ENCODE results near the gene SLC25A39.
A peak's percentile ranks its signal among the peaks of the same experiment; 100 is the strongest.
"Not testable (repeated sequence)": the region's sequence is repeated elsewhere in the genome, so short reads cannot be mapped to it uniquely, and the experiment has no call there.

SLC25A39 gene, protein sequence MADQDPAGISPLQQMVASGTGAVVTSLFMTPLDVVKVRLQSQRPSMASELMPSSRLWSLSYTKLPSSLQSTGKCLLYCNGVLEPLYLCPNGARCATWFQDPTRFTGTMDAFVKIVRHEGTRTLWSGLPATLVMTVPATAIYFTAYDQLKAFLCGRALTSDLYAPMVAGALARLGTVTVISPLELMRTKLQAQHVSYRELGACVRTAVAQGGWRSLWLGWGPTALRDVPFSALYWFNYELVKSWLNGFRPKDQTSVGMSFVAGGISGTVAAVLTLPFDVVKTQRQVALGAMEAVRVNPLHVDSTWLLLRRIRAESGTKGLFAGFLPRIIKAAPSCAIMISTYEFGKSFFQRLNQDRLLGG

DNA sequence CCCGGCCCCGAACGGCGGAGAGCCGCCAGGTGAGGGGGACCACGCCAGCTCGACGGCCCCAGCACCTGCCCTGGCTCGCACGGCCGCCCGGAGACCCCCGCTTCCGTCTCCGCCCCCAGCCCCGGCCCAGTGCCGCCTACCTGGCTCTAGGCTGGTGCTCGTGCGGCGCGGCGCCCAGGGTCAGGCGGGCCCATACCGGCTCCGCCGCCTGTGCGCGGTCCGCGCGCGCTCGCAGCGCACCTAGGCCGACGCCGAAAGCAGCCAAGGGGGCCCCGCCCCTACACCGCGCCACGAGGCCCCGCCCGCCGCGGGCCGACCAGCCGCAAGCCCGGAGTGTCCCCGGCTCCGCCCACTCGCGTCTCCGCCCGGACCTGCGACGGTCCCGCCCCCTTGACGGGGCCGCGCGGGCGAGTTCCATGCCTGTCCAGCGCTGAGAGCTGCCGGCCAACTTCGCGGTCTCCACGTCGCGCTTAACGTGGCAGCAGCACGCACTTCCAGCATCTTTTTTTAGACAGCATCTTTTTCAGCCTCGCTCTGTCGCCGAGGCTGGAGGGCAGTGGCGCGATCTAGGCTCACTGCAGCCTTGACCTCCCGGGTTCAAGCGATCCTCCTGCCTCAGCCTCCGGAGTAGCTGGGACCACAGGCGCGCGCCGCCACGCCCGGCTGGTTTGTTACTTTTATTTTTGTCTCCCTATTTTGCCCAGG lies at the start of gene SLC25A39:
Gene SLC25A39 (minus strand): TSS at position 253 of the 705 bp plus-strand sequence. CDS start 1,261 bp downstream, outside the sequence.
- DNase-seq: peak; percentile 95 to 97

DNA sequence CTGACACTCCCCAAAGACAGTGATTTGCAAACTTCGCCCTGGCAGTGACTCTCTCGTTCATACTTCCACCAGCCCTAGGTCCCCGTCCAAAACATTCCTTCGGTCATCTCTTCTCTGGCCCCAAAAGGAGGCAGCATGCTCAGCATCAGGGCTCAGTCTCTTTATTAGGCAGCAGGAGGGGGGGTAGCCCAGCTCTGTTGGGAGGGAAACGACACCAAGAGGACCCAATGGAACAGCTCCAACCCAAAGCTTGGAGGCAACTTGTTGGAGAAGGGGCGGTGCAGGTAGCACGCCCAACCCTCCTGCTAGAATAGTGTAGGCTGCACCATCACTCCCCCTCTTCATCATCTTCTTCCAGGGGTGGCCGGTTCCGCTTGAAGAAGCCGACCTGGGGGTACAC lies 47.4 kb upstream of the SLC25A39 start:
- DNase-seq: no peak

- DNase-seq: not testable (repeated sequence)
These were observed 44.9 kb upstream of the SLC25A39 start for GRCh38 chr17:44369414-44370023.

DNA sequence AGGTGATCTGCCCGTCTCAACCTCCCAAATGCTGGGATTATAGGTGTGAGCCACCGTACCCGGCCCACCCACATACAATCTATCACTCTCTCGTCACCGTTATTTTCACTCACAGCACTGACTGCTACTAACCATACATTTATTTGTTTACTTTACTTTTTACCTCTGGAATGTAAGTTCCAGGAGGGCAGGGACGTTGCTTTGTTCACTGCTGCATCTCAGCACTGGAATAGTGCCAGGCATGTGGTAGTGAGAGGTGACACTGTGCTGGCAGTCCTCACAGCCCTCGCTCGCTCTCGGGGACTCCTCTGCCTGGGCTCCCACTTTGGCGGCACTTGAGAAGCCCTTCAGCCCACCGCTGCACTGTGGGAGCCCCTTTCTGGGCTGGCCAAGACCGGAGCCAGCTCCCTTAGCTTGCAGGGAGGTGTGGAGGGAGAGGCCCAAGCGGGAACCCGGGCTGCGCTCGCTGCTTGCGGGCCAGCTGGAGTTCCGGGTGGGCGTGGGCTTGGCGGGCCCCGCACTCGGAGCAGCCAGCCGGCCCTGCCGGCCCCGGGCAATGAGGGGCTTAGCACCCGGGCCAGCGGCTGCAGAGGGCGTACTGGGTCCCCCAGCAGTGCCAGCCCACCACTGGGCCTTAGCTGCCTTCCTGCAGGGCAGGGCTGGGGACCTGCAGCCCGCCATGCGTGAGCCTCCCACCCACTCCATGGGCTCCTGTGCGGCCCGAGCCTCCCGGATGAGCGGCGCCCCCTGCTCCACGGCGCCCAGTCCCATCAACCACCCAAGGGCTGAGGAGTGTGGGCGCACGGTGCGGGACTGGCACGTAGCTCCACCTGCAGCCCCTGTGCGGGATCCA lies 44.0 kb upstream of the SLC25A39 start:
- not testable (repeated sequence) for DNase-seq

DNA sequence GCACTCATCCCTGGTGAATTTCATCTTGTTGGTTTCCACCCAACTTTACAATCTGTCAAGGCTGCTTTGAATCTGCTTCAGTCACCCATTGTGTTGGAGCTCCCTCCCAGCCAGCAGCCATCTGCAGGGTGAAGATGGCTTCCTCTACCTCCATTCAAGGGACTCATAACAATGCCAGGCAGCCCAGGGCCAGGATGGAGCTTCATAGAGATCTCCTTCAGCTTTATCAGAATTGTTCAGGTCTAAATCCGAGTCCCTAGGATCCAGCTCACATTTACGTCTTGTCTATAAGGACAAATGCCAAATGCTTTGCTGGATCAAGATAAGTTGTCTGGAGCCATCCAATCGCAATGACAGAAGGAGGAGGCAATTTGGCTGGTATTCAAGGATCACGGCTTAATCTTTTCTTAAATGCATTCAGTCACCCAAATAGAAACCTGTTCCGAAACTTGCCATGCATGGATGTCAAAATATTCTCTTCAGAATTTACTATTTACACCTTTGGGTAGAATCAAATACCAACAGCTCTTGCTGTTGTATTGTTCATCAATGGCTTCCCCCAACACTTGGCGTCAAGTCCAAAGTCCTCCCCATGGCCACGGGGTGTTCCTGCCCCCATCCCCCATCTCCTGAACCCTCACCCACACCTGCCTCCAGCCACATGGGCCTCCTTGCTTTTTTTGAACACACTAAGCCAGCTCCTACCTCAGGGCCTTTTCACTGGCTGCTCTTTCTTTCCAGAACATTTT lies 42.8 kb upstream of the SLC25A39 start:
- DNase-seq: no peak

DNA sequence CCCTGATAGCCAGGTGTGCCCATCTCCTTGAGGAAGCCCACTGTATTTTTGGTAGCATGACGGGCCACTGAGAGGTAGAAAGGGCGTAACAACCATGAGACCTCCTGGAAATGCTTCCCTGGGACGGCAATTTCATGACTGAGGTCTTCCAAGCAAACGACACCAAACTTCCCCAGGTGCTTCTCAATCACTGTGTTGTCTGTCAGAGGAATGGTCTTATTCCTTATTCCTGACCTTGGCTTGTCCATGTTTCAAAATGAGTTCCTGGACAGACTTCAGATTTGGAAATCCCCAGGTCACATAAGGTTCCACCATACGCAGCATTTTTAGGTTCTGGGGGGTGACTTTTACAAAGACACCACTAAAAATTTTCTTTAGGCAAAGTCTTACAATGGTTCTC lies 40.4 kb upstream of the SLC25A39 start:
- not testable (repeated sequence) for DNase-seq

DNA sequence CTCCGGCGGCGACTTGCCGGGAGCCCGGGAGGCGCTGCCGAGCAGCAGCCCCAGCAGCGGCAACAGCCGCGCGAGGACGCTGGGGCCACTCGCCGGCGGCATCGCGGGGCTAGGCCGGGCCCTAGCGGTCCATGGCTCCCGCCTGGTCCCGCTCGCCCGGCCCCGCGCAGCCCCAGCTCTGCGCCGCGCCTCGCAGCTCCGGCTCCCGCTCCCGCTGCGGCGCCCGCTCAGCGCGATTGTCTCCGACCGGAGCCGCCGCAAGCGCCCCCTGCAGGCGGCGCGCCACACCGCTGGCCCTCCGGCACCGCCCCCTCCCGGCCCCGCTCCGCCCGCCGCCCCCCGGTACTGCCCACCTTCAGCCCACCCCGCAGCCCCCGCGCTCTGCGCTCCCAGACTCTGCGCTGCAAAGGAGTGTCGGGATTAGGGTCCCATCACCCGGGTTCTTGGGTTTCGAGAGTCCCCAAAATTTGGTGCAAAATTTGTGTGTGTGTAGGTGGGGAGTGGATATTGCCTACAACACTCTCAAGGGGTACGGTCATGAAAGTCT lies 39.1 kb upstream of the SLC25A39 start, which contains the start of gene FAM171A2:
Gene FAM171A2 (minus strand): TSS at position 241 of the 547 bp plus-strand sequence. CDS start 139 bp downstream, at position 102.
- peak; percentile 59 to 68 for DNase-seq

DNA sequence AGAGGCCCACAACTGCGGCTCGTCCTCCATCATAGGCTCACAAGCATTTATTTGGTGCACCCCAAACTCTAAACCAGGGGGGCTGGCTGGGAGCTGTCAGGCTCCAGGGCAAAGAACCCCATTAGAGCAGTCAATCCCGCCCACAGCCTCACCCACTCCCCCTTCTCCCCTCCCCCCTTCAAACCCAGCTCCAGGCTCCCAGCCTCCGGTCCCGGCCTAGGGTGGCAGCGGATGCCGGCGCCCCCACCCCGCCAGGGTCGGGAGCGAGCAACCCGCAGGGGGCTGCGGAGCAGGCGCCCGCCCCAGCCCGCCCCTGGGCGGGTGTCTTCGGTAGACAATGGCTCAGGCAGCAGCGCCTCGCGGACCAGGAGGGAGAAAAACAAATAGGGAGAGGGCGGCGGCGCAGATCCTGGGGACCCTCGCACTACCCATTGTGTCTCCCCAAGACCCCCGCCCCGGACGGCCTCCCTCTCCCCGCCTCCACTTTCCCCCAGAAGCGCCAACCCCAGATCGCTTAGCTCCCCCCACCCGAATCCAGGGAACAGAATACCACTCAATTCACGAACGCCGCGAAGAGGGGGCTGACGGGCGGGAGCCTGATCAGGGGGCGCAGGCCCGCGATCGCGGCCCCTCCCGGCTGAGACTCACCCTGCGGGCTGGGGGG lies 38.5 kb upstream of the SLC25A39 start:
- no peak for DNase-seq

GRCh38 chr17:44362459-44362948 lies 37.9 kb upstream of the SLC25A39 start:
- DNase-seq: no peak

DNA sequence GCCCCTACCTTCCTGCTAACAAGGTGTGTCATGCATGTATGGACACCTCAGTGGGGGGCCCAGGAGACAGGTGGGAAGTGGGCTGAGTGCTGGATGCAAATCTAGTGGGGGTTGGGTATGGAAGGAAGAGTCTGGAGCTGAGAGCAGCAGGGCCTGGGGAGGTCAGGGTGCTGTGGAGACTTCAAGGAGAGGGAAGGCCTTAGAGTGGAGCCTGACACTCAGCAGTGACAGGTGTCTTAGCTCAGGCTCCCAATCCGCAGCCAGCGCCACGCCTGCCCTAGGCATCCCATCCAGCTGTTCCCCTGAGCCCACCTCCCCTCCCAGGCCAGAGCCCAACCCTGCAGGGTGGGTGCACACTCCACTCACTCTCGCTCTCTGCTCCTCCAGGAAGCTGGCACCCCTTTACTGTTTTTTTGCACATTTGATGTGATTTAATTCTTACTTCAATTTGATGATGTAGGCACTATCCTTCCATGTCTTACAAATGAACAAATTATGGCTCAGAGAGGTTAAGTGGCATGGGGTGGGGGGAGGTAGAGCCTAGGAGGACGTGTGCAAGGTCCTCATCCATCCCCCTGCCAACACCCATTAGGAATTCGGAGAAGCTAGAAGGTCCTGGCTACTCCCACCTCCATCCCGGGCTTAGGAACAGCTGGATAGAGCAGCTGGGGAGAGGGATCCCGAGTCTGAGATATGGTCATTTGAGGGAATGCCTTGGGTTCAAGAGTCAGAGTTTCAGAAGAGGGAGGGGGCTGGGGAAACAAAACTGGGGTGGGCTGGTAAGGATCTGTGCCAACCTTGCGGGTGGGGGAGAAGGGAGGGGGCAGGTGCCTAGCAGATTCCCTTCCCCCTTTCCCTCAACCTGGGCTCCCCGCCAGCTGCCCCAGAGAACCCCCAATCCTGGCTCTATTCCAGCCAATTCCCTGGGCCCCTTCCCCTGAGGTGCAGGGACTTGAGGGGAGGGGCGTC lies 37.0 kb upstream of the SLC25A39 start:
- no peak for DNase-seq

GRCh38 chr17:44360826-44361225 lies 36.2 kb upstream of the SLC25A39 start:
- DNase-seq: no peak

- no peak for DNase-seq
These were observed 35.5 kb upstream of the SLC25A39 start for GRCh38 chr17:44360144-44360533.

GRCh38 chr17:44359458-44360143 lies 35.0 kb upstream of the SLC25A39 start:
- no peak for DNase-seq

DNA sequence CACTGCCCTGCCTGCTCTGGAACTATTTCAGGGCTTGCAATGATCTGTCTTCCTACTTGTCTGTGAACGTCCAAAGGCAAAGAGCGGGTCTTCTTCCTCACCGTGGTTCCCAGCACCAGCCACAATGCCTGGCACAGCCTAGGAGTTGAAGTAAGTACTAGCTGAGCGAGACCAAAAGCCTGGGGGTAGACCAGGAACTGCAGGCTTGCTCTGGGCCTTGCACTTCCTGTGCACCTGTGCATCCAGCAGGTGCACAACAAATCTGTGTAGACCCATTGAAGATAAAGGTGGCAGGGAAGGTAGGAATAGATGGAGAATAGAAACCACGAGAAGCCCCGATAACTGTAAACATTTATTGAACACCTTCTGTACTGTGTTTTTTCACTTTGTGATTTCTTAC lies 34.4 kb upstream of the SLC25A39 start:
- no peak for DNase-seq

DNA sequence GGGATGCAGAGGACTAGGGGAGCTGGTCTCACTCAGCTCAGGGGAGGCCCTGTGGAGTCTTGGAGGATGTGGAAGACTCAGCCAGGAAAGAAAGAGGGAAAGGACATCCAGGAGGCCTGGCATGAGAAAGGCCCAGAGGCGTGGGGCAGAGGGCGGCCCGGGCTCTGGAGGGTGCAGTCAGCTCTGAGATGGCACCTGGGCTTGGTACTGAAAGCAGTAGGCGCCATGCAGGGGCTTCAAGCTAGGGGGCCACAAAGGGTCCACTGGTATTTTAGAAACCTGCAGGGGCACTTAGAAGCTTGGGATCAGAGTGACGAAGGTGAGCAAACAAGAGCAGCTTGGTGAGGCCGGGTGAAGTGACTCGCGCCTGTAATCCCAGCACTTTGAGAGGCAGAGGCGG lies 33.4 kb upstream of the SLC25A39 start:
- no peak for DNase-seq

DNA sequence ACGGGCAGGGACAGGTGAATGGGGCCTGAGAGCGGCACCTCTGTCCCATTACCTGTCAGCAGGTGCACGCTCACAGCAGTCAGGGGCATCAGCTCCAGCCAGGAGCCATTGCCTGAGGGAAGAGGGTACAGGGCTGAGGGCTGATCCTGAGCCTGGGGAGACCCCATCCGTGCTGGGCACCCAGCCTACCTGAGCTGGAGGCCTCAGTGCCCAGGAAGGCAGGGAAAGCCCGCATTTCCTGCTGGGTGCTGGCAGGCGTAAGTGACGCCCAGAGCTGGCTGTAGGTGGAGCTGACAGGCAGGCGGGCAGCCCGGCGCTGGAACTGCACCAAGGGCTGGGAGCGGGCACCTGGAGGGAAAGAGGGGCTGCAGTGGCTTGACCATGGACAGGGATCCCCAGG lies 31.6 kb upstream of the SLC25A39 start:
- DNase-seq: no peak

DNA sequence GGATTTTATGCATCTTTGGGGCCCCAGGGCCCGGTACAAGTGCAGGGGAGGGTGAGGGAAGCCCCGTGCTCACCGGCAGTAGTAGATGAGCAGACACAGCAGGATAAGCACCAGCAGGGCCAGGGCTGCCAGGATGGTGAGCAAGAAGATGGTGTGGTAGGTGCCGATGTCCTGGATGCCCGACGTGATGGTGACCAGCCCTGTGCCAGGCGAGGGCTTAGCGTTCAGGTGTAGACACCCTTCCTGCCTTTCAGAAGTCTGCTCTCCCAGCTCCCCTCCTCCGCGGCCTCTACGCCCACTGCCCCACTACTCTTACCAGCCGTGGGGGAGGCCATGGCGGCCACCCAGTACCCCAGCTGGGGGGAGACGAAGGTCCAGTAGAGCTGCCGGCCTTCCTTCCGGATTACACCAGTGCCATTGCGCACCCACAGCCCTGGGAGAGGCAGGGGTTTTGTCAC lies 31.0 kb upstream of the SLC25A39 start:
- no peak for DNase-seq

DNA sequence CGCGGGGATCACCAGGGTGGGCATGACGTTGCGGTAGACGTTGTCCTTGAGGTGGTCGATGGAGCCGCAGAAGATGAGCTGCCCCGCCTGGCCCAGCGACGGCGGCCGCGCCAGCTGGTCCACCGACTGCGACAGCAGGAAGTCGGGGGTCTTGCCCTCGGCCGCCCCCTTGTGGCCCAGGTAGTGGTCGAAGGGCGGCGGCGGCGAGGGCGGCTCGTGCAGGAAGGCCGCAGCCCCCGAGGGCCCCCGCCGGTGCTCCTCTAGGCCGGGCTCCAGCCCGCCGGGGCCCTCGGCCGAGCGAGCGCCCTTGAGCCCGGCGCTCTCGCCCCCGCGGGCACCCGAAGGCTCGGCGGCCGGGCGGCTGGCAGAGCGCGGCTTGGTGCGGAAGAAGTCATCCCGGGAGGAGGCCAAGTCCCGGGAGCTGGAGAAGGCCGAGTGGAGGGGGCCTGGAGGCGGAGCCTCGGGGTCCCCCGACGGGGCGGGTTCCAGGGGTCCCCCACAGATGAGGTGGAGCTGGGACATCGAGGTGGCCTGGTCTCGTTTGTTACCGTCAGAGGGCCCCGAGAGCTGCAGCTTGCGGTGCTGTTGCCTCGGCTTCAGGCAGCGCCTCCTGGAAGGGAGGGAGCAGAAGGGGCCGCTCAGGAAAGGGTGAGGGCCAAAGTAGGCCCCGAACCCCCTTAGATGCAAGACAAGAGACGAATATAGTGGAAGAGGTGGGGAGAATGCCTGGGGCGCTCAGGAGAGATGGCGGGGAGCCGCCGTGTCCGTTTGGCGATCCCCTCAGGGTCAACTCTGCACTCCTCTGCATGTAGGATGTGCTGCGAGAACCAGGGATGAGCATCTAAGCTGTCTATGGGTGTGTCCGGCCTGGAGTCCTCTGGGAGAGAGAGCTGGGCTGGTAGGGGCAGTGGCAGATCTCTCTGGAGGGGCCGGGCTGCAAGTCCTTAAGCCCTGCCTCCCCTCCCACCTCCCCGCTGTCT lies 30.2 kb upstream of the SLC25A39 start:
- peak; percentile 39 to 58 for DNase-seq
